ENCODE measurements around the gene ZNF407.

DNA sequence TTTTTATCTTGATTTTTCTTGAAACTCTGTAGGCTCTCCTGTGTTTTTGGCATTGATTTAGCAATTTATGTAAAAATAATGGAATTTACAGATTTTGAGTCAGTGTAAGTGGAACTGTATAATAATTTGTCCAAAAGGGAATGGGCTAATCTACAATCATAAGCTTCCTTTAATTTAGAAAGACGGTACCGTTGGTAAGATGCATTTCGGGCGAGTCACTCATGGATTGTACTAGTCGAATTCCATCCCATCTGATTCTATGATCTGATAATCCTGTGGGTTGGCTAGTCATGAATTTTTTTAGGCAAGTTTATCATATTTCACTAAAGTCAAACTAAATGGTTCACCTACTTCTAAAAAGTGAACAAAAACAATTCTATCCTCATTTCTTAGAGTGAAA, 133.4 kb downstream of the ZNF407 start:
- no peak for TF ChIP-seq ZBTB1 (tag by site-specific recombination; IDR thresholded peaks at IDR 0.05)
- TF ChIP-seq, protein P1, sequence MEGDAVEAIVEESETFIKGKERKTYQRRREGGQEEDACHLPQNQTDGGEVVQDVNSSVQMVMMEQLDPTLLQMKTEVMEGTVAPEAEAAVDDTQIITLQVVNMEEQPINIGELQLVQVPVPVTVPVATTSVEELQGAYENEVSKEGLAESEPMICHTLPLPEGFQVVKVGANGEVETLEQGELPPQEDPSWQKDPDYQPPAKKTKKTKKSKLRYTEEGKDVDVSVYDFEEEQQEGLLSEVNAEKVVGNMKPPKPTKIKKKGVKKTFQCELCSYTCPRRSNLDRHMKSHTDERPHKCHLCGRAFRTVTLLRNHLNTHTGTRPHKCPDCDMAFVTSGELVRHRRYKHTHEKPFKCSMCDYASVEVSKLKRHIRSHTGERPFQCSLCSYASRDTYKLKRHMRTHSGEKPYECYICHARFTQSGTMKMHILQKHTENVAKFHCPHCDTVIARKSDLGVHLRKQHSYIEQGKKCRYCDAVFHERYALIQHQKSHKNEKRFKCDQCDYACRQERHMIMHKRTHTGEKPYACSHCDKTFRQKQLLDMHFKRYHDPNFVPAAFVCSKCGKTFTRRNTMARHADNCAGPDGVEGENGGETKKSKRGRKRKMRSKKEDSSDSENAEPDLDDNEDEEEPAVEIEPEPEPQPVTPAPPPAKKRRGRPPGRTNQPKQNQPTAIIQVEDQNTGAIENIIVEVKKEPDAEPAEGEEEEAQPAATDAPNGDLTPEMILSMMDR (tag by site-specific recombination; IDR thresholded peaks at IDR 0.05), result no peak
- TF ChIP-seq ZNF335 (tag by site-specific recombination; conservative IDR thresholded peaks at IDR 0.05), result no peak
- no peak for TF ChIP-seq GLI4 (tag by site-specific recombination; IDR thresholded peaks at IDR 0.05)
- TF ChIP-seq, protein P2, sequence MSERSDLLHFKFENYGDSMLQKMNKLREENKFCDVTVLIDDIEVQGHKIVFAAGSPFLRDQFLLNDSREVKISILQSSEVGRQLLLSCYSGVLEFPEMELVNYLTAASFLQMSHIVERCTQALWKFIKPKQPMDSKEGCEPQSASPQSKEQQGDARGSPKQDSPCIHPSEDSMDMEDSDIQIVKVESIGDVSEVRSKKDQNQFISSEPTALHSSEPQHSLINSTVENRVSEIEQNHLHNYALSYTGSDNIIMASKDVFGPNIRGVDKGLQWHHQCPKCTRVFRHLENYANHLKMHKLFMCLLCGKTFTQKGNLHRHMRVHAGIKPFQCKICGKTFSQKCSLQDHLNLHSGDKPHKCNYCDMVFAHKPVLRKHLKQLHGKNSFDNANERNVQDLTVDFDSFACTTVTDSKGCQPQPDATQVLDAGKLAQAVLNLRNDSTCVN (tag by site-specific recombination; optimal IDR thresholded peaks at IDR 0.05), result no peak
- TF ChIP-seq, protein P3, sequence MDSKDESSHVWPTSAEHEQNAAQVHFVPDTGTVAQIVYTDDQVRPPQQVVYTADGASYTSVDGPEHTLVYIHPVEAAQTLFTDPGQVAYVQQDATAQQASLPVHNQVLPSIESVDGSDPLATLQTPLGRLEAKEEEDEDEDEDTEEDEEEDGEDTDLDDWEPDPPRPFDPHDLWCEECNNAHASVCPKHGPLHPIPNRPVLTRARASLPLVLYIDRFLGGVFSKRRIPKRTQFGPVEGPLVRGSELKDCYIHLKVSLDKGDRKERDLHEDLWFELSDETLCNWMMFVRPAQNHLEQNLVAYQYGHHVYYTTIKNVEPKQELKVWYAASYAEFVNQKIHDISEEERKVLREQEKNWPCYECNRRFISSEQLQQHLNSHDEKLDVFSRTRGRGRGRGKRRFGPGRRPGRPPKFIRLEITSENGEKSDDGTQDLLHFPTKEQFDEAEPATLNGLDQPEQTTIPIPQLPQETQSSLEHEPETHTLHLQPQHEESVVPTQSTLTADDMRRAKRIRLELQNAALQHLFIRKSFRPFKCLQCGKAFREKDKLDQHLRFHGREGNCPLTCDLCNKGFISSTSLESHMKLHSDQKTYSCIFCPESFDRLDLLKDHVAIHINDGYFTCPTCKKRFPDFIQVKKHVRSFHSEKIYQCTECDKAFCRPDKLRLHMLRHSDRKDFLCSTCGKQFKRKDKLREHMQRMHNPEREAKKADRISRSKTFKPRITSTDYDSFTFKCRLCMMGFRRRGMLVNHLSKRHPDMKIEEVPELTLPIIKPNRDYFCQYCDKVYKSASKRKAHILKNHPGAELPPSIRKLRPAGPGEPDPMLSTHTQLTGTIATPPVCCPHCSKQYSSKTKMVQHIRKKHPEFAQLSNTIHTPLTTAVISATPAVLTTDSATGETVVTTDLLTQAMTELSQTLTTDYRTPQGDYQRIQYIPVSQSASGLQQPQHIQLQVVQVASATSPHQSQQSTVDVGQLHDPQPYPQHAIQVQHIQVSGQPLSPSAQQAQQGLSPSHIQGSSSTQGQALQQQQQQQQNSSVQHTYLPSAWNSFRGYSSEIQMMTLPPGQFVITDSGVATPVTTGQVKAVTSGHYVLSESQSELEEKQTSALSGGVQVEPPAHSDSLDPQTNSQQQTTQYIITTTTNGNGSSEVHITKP (tag by site-specific recombination; IDR thresholded peaks at IDR 0.05), result no peak
- TF ChIP-seq ZNF561 (tag by site-specific recombination; IDR thresholded peaks at IDR 0.05; ENCODE audit: borderline replicate concordance), result no peak
- no peak for TF ChIP-seq ZNF843 (tag by site-specific recombination; IDR thresholded peaks at IDR 0.05)
- TF ChIP-seq TCF7L2 (IDR thresholded peaks at IDR 0.05; ENCODE audit: borderline replicate concordance, low read depth, low read length), result no peak
- no peak for TF ChIP-seq YY1 (tag by site-specific recombination; IDR thresholded peaks at IDR 0.05)
- TF ChIP-seq ZFP3 (tag by site-specific recombination; IDR thresholded peaks at IDR 0.05; ENCODE audit: low read depth), result no peak
- no peak for TF ChIP-seq ZNF610 (tag by site-specific recombination; IDR thresholded peaks at IDR 0.05; ENCODE audit: borderline replicate concordance)
- TF ChIP-seq, protein P4, sequence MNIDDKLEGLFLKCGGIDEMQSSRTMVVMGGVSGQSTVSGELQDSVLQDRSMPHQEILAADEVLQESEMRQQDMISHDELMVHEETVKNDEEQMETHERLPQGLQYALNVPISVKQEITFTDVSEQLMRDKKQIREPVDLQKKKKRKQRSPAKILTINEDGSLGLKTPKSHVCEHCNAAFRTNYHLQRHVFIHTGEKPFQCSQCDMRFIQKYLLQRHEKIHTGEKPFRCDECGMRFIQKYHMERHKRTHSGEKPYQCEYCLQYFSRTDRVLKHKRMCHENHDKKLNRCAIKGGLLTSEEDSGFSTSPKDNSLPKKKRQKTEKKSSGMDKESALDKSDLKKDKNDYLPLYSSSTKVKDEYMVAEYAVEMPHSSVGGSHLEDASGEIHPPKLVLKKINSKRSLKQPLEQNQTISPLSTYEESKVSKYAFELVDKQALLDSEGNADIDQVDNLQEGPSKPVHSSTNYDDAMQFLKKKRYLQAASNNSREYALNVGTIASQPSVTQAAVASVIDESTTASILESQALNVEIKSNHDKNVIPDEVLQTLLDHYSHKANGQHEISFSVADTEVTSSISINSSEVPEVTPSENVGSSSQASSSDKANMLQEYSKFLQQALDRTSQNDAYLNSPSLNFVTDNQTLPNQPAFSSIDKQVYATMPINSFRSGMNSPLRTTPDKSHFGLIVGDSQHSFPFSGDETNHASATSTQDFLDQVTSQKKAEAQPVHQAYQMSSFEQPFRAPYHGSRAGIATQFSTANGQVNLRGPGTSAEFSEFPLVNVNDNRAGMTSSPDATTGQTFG (tag by site-specific recombination; IDR thresholded peaks at IDR 0.05; ENCODE audit: borderline replicate concordance), result no peak

Measured in HEK293 (cell line).